ENCODE measurements around the gene ENDOV.

GRCh38 chr17:80414508-80414802 is 512 bp upstream of the ENDOV start:
- no peak for TF ChIP-seq POLR2A (IDR thresholded peaks at IDR 0.05)
- TF ChIP-seq CTCF (IDR thresholded peaks at IDR 0.05): no peak
- TF ChIP-seq EP300 (IDR thresholded peaks at IDR 0.05): no peak

Measured in ovary (tissue), 3 donors.